DND-41 (cell line): ENCODE measurements around the gene PPP1R11.

Experiments used
- ATAC-seq: fragments of 200-7000 bp; cut with Tn5 transposase; 3 replicates; pipeline ENCODE4 v1.9.1; 2021; ENCODE audit warnings: low read depth; ENCODE audit not compliant: insufficient read depth
- DNase-seq: peaks from one replicate; pipeline ENCODE4 v3.0.0-alpha.2; 2020
- H2AFZ ChIP-seq: 2 replicates; pipeline ENCODE4 v1.6.0; 2012; ENCODE audit warnings: low read depth, low read length
- H3K27ac ChIP-seq: 2 replicates; pipeline ENCODE4 v1.5.1; 2012; ENCODE audit warnings: low read length, inconsistent platforms
- H3K27me3 ChIP-seq: fragments of 200-600 bp; sonication (generic); 2 replicates; pipeline ENCODE4 v1.6.0; 2012; ENCODE audit warnings: low read length, mild to moderate bottlenecking, inconsistent platforms; ENCODE audit not compliant: insufficient read depth, poor library complexity
- H3K36me3 ChIP-seq: 2 replicates; pipeline ENCODE4 v1.5.1; 2012; ENCODE audit warnings: low read length, inconsistent platforms; ENCODE audit not compliant: insufficient read depth
- H3K4me1 ChIP-seq: 2 replicates; pipeline ENCODE4 v1.5.1; 2012; ENCODE audit warnings: mild to moderate bottlenecking, low read length; ENCODE audit not compliant: insufficient read depth
- H3K4me2 ChIP-seq: 2 replicates; pipeline ENCODE4 v1.6.0; 2012; ENCODE audit warnings: mild to moderate bottlenecking, moderate library complexity, low read length, inconsistent platforms; ENCODE audit not compliant: insufficient read depth
- H3K4me3 ChIP-seq, 2 experiments: fragments of 200-600 bp in 1 of 2; shearing (Covaris generic) in 1 of 2; 2 replicates each; pipeline ENCODE4 v1.5.1; 2012 to 2016; ENCODE audit warnings: inconsistent platforms in 2 of 2, low read length in 2 of 2, mild to moderate bottlenecking in 2 of 2, low read depth in 1 of 2, moderate library complexity in 1 of 2
- H3K79me2 ChIP-seq: 2 replicates; pipeline ENCODE4 v1.6.0; 2012; ENCODE audit warnings: low read length, inconsistent platforms; ENCODE audit not compliant: insufficient read depth
- H3K9ac ChIP-seq: 2 replicates; pipeline ENCODE4 v1.6.0; 2012; ENCODE audit warnings: low read depth, mild to moderate bottlenecking, inconsistent platforms, low read length, moderate library complexity
- H3K9me3 ChIP-seq: 2 replicates; pipeline ENCODE4 v1.5.1; 2012; ENCODE audit warnings: low read length, moderate library complexity, mild to moderate bottlenecking, inconsistent platforms; ENCODE audit not compliant: insufficient read depth, severe bottlenecking
- H4K20me1 ChIP-seq: 2 replicates; pipeline ENCODE4 v1.6.0; 2012; ENCODE audit warnings: low read length; ENCODE audit not compliant: insufficient read depth
- CTCF ChIP-seq: IDR thresholded peaks from 2 replicates; pipeline ENCODE4 v1.5.1; 2012; ENCODE audit warnings: borderline replicate concordance, low read length, moderate library complexity, mild to moderate bottlenecking; ENCODE audit not compliant: poor library complexity, severe bottlenecking; ENCODE audit errors: extremely low read depth
- EZH2 ChIP-seq: IDR thresholded peaks from 3 replicates; pipeline ENCODE4 v1.6.1; 2012; ENCODE audit warnings: borderline replicate concordance, low read depth, mild to moderate bottlenecking, moderate library complexity, low read length, inconsistent platforms; ENCODE audit not compliant: severe bottlenecking

PPP1R11 gene

DNA sequence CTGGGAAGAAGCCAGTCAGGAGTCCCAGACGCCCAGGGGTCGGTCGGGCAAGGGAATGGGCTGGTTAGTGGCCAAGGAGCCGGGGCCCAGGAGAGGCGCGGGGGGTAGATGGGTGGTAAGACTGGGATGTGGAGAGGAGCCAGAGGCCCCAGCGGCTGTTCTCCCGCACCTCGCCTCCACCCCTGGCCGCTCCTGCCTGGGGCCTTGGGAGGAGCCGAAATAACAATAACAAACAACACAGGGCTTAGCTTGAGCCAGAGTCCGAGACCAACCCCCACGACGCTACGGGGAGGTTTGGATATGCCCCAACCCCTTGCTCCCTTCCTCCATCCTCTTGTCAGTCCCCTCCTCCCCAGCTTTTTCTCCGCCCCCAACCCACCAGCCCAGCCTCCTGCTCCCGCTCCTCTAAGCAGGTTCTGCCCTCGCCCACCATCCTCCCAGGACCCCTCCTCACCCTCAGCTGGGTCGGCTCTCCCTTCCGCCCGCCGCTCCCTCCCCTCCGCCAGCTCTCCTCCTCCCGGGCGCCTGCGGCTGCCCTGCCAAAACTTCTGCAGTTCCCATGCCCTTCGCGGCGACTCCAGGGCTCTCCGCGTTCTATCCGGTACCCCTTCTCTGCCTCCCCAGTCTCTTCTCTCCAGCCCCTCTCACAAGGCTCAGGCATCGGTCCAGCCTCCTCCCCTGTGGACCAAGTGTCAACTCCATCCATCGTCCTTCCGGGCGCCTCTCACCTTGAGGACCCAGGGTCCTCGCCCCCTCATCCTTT lies 7.5 kb downstream of the PPP1R11 start:
- Histone ChIP-seq H3K4me3 (no peak overlapping the region), H3K9ac (no peak overlapping the region), H4K20me1 (no peaks in the 10 kb centered on the region; the same call in 1 of the 2 replicates), H3K27me3 (no peaks in the 10 kb centered on the region), H3K4me2 (no peak overlapping the region), H3K9me3 (no peaks in the 10 kb centered on the region), H3K36me3 (peaks cover 10% of the 10 kb centered on the region), H2AFZ (no peak overlapping the region), H3K27ac (no peak overlapping the region), H3K79me2 (no peaks in the 10 kb centered on the region), H3K4me1 (peaks cover 36% of the 10 kb centered on the region)
- DNase-seq (no peak), ATAC-seq (no peak)
- TF ChIP-seq CTCF (no peak), EZH2 (no peak)

DNA sequence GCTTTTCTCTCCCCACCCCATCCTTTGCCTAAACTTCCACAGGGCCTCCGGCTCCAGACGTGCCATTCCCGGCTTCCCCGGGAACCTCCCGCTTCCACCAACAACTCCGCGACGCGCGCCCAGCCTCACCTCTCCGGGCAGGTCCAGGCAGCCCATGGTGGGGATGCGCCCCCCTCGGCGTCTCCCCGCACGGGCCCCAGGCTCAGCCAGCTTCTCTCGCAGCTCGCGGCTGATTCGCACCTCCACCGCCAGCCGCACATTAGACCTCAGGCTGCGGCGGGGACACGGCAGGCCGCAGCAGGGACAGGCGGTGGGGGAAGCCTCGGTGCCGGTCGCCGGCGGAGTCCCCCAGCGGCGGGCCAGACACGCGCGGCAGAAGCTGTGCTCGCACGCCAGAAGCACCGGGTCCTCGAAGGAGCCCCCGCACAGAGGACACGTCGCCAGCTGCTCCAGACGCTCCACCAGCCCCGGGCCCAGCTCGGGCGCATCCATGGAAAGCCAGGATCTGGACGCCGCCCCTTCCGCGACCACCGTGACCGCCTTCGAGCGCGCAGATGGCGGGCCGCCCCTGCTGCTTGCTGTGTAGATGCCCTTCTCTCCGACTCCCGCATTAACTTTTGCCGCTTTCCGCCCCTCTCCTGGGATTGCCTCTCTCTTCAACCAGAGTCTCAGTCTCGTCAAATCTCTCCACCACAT lies 8.2 kb downstream of the PPP1R11 start, which contains the start of gene RNF39:
RNF39 (minus strand) TSS at position 676 of the 696 bp plus-strand sequence; CDS start at position 492, 184 bp downstream.
- no peak within 1 kb of the TSS for H3K4me3 ChIP-seq
- no peak for TF ChIP-seq CTCF
- no peaks in the 10 kb centered on the region for H3K27me3 ChIP-seq

GRCh38 chr6:30075790-30076732 lies 9.1 kb downstream of the PPP1R11 start:
- Histone ChIP-seq H3K4me1 (peaks cover 36% of the 10 kb centered on the region), H4K20me1 (no peaks in the 10 kb centered on the region; the same call in 1 of the 2 replicates), H3K27ac (peak overlapping the region; percentile 73), H3K36me3 (no peaks in the 10 kb centered on the region), H3K27me3 (no peaks in the 10 kb centered on the region), H3K4me3 (no peak overlapping the region), H3K4me2 (no peak overlapping the region), H3K9me3 (no peaks in the 10 kb centered on the region), H3K9ac (0 out of 2 replicates have a peak overlapping the region, but pooled peaks have one; percentile 3), H2AFZ (no peak overlapping the region), H3K79me2 (no peaks in the 10 kb centered on the region)
- peak; percentile 49 for TF ChIP-seq CTCF
- no peak for TF ChIP-seq EZH2
- no peak for DNase-seq
- no peak for ATAC-seq

More for the DNA sequence above, 8.2 kb downstream of the PPP1R11 start, which contains the start of gene RNF39:
- Histone ChIP-seq H4K20me1 (no peaks in the 10 kb centered on the region; the same call in 1 of the 2 replicates), H3K4me1 (peaks cover 36% of the 10 kb centered on the region), H2AFZ (no peak within 1 kb of the TSS), H3K4me2 (no peak within 1 kb of the TSS), H3K36me3 (peaks cover 5% of the 10 kb centered on the region), H3K9me3 (no peaks in the 10 kb centered on the region), H3K79me2 (no peaks in the 10 kb centered on the region), H3K9ac (0 out of 2 replicates have a peak within 1 kb of the TSS, but pooled peaks have one; percentile 3), H3K27ac (peak within 1 kb of the TSS; percentile 73)
- no peak for ATAC-seq
- no peak for DNase-seq
